GM20000 (cell line): Measurements from ENCODE around the gene GPBP1.
A peak's percentile ranks its signal among the peaks of the same experiment; 100 is the strongest.

ENCODE experiments used
- DNase-seq: peaks from one replicate; pipeline ENCODE4 v3.0.0; 2012; ENCODE audit warnings: low spot score
- TF ChIP-seq, protein P1 (sequence below): IDR thresholded peaks from 2 replicates; pipeline ENCODE4 v1.5.1; 2012; ENCODE audit warnings: mild to moderate bottlenecking, control low read depth; ENCODE audit errors: extremely low read depth, missing control alignments

GPBP1 gene, protein sequence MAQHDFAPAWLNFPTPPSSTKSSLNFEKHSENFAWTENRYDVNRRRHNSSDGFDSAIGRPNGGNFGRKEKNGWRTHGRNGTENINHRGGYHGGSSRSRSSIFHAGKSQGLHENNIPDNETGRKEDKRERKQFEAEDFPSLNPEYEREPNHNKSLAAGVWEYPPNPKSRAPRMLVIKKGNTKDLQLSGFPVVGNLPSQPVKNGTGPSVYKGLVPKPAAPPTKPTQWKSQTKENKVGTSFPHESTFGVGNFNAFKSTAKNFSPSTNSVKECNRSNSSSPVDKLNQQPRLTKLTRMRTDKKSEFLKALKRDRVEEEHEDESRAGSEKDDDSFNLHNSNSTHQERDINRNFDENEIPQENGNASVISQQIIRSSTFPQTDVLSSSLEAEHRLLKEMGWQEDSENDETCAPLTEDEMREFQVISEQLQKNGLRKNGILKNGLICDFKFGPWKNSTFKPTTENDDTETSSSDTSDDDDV

DNA sequence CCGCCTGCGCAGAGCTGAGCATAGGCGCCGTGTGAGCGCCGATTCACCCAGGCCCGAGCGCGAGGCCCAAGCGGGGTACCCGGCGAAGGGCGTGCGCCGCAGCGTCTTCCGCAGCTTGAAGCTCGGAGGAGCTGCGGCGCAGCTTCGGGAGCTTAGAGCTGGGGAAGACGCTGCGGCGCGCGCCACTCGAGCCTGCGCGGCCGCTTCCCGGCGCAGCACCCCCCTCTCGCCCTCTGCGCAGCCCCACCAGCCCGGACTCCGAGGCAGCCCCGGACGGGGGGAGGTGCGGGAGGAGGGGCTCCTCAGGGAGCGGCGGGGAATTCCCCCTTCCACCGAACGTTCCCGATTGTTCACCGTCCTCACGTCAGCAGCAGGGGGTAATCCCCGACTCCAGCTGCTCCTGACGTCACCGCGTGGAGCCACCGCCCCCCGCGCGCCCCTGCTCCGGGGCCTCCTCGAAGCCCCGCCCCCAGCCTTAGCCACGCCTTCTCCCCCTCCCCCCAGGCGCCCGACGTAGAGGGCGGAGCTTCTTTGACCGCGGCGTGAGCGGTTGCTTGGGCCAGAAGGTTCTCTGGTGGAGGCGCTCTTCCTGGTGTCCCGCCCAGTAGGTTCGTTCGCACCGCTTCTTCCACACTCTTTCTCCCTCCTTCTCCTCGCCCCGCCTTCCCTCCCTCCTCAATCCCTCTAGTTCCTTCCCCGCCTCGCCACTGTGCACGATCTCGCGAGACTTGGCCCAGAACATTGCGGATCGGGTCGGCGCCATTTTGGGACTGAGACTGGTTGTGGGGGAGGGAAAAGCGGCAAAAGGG lies at the start of gene GPBP1:
Gene GPBP1 (plus strand): TSS at position 741 of the 809 bp plus-strand sequence. CDS start 40,072 bp downstream, outside the sequence.
- TF ChIP-seq, protein P1, sequence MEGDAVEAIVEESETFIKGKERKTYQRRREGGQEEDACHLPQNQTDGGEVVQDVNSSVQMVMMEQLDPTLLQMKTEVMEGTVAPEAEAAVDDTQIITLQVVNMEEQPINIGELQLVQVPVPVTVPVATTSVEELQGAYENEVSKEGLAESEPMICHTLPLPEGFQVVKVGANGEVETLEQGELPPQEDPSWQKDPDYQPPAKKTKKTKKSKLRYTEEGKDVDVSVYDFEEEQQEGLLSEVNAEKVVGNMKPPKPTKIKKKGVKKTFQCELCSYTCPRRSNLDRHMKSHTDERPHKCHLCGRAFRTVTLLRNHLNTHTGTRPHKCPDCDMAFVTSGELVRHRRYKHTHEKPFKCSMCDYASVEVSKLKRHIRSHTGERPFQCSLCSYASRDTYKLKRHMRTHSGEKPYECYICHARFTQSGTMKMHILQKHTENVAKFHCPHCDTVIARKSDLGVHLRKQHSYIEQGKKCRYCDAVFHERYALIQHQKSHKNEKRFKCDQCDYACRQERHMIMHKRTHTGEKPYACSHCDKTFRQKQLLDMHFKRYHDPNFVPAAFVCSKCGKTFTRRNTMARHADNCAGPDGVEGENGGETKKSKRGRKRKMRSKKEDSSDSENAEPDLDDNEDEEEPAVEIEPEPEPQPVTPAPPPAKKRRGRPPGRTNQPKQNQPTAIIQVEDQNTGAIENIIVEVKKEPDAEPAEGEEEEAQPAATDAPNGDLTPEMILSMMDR = no peak
- peak; percentile 97 for DNase-seq

DNA sequence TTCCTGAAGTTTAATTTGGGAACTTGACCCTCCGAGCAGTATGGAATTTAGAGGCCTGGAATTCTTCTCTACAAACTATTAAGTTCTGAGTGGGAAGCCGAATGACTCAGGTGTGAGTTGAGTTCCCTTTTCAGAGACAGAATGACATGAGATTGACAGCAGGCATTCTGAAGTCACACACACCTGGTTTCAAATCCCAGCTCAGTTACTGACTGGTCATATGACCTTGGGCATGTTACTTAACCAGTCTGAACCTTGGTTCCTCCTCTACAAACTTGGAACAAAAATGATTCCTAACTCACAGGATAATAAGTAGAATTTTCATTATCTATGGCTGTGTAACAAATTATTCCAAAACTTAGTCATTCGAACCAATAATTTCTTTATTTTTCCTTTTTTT lies 45.5 kb upstream of the GPBP1 start:
- no peak for DNase-seq
- TF ChIP-seq, protein P1 = no peak

DNA sequence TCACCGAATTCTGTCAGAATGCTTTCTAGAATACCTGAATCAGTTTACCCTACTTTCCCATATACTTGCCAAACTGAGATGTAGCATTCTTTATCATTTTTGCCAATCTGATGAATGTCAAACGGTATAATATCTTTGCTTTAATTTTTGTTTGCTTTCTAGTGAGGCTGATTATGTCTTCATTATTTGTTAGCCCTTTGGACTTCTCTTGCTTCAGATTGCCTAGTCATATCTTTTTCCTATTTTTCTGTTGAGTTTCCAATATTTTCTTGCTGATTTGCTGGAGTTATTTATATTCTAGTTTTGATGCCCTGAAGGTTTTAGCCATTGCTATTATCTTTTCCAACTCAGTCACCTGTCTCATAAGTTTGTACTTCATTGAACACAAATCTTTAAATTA lies 40.3 kb upstream of the GPBP1 start:
- no peak for DNase-seq
- TF ChIP-seq, protein P1 = no peak

DNA sequence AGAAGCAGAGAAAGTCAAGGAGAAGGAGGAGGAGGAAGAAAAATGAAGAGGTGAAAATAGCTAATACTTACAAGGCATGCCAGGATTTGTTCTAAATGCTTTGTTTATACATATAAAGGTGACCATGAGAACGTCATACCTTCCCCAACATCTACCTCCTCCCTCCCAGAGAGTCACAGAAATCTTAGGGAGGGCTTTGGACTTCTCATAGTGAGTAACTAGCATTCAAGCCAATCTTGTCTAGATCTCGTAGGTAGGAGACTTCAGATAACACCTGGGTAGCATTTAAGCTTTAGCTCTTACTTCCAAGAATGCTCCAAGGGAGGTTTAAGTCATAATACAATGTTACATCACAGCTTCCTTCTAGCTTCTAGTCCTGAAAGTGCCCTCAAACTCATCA lies 36.5 kb upstream of the GPBP1 start:
- TF ChIP-seq, protein P1 = no peak
- no peak for DNase-seq

DNA sequence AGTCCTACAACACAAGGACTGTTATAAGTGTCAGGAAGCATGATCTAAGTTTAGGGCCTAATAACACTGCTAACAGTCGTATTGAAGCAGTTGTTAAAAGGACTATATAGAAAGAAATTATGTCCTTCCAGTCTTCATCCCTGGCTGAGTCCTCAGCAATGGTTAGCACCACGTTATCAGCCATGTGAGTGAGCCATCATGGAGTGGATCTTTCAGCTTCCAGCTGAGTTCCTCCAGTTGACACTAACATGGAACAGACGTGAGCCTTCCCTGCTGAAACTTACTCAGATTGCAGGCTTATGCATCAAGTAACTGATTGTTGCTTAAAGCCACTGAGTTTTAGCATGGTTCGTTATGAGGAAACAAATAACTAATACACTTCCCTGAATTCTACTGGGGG lies 21.5 kb upstream of the GPBP1 start:
- TF ChIP-seq, protein P1 = no peak
- DNase-seq = no peak

DNA sequence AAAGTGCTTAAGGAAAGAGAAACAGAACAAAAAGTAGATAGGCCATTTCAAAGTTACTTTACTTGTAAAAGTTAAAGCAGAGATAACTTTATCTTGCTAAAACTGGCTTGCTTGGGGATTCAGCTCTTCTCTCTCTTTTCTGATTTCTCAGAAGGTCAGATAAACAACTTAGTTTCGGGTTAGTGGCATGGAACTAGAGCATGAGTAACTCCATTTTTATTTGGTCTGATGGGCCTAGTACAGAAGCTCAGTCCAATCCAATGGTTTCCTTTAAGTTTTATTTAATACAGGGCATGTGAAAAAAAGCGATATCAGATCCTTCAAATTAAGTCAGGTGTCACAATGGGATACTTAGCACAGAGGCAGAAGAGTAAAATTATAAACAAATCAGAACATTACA lies 18.8 kb upstream of the GPBP1 start:
- TF ChIP-seq, protein P1 = no peak
- DNase-seq = no peak

DNA sequence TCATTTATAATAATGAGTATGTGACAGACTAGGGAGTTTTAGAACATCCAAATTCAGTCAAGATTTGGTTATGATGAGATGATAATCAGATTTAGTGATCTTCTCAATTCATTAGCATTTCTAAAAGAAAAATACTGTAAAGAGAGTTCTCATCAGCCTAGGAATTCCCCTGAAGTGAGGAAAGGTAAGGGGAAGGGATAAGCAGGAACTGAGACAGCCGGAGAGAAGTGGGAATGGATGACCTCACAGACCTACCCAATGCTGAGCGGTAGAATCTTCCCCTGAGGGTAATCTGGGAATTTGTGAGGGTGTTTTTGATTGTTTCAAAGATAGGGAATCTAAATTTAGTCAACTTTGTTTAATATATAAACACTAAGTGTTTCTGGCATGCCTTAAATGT lies 16.7 kb upstream of the GPBP1 start:
- TF ChIP-seq, protein P1 = no peak
- no peak for DNase-seq
